Stimulated activated CD4-positive, alpha-beta T cell treated with anti-CD3 and anti-CD28 coated beads, Interleukin-12 subunit alpha, Interleukin-12 subunit beta, amount 100 ng/mL, for 48 hours (primary cell): ENCODE results near the gene DYNLL2.
"Not testable (repeated sequence)": the region's sequence is repeated elsewhere in the genome, so short reads cannot be mapped to it uniquely, and the experiment has no call there.

ENCODE experiments used
- DNase-seq, 3 donors: peaks; one replicate each; pipeline ENCODE4 v3.0.0-alpha.2; 2020; ENCODE audit warnings: low read depth in 2 of 3, low spot score in 1 of 3

The DYNLL2 gene

GRCh38 chr17:58100506-58100905, 17.3 kb downstream of the DYNLL2 start:
- DNase-seq, result no peak

GRCh38 chr17:58101898-58102297, 18.7 kb downstream of the DYNLL2 start:
- not testable (repeated sequence) for DNase-seq

- no peak for DNase-seq
Measured at GRCh38 chr17:58105093-58105492, 21.9 kb downstream of the DYNLL2 start.

GRCh38 chr17:58107306-58107705, 24.1 kb downstream of the DYNLL2 start:
- DNase-seq, result no peak

GRCh38 chr17:58109197-58109596, 26.0 kb downstream of the DYNLL2 start:
- DNase-seq, result no peak

- no peak for DNase-seq
Measured at GRCh38 chr17:58110012-58110411, 26.8 kb downstream of the DYNLL2 start.

- DNase-seq, result no peak
Measured at GRCh38 chr17:58111676-58112075, 28.5 kb downstream of the DYNLL2 start.

GRCh38 chr17:58112970-58113631, 29.9 kb downstream of the DYNLL2 start:
- peak; percentile 75 to 96 (median 76) for DNase-seq

- no peak for DNase-seq
Measured at GRCh38 chr17:58113947-58114346, 30.7 kb downstream of the DYNLL2 start.

GRCh38 chr17:58117382-58117781, 34.2 kb downstream of the DYNLL2 start:
- no peak for DNase-seq

GRCh38 chr17:58119491-58119890, 36.3 kb downstream of the DYNLL2 start:
- no peak for DNase-seq

- DNase-seq, result peak in 1 of 3 donors; percentile 41
Measured at GRCh38 chr17:58120195-58120822, 37.1 kb downstream of the DYNLL2 start.

GRCh38 chr17:58121925-58122324, 38.7 kb downstream of the DYNLL2 start:
- DNase-seq, result no peak

- DNase-seq, result no peak
Measured at GRCh38 chr17:58127846-58128245, 44.6 kb downstream of the DYNLL2 start.

GRCh38 chr17:58132697-58133096, 49.5 kb downstream of the DYNLL2 start:
- not testable (repeated sequence) for DNase-seq

GRCh38 chr17:58136669-58137279, 53.6 kb downstream of the DYNLL2 start:
- DNase-seq, result no peak

GRCh38 chr17:58141505-58141904, 58.3 kb downstream of the DYNLL2 start:
- no peak for DNase-seq

GRCh38 chr17:58143335-58143734, 60.1 kb downstream of the DYNLL2 start:
- DNase-seq, result not testable (repeated sequence)

GRCh38 chr17:58144801-58145200, 61.6 kb downstream of the DYNLL2 start:
- no peak for DNase-seq
